BE2C (cell line): ENCODE results near the gene IL6R.

Experiments
- DNase-seq: peaks from one replicate; pipeline ENCODE4 v3.0.0-alpha.2; 2020
- H3K27me3 ChIP-seq: fragments of 250-450 bp; sonication (Bioruptor Pico); 2 replicates; pipeline ENCODE4 v1.5.1; 2020; ENCODE audit warnings: mild to moderate bottlenecking
- H3K36me3 ChIP-seq: fragments of 250-450 bp; sonication (Bioruptor Pico); 2 replicates; pipeline ENCODE4 v1.5.1; 2020; ENCODE audit warnings: mild to moderate bottlenecking
- H3K4me1 ChIP-seq: fragments of 250-450 bp; sonication (Bioruptor Pico); 2 replicates; pipeline ENCODE4 v1.5.1; 2020
- H3K4me3 ChIP-seq: 2 replicates; pipeline ENCODE4 v1.5.1; 2011; ENCODE audit warnings: low read depth, low read length
- H3K9me3 ChIP-seq: fragments of 250-450 bp; sonication (Bioruptor Pico); 2 replicates; pipeline ENCODE4 v1.5.1; 2020
- CTCF ChIP-seq: IDR thresholded peaks from 2 replicates; pipeline ENCODE4 v1.5.1; 2012; ENCODE audit warnings: mild to moderate bottlenecking, low read depth, low read length

The IL6R gene

GRCh38 chr1:154434346-154435085 is 29.4 kb downstream of the IL6R start:
- DNase-seq: peak; percentile 29
- no peak for TF ChIP-seq CTCF
- Histone ChIP-seq H3K4me1 (peaks cover 3% of the 10 kb centered on the region), H3K4me3 (no peak overlapping the region), H3K9me3 (no peaks in the 10 kb centered on the region), H3K36me3 (no peaks in the 10 kb centered on the region), H3K27me3 (no peaks in the 10 kb centered on the region)

- no peak for DNase-seq
- peaks cover 2% of the 10 kb centered on the region for H3K4me1 ChIP-seq
- no peaks in the 10 kb centered on the region for H3K27me3 ChIP-seq
- H3K4me3 ChIP-seq: no peak overlapping the region
- H3K9me3 ChIP-seq: no peaks in the 10 kb centered on the region
- H3K36me3 ChIP-seq: no peaks in the 10 kb centered on the region
- no peak for TF ChIP-seq CTCF
Measured at GRCh38 chr1:154435599-154436200, 30.6 kb downstream of the IL6R start.

GRCh38 chr1:154436433-154436832 is 31.3 kb downstream of the IL6R start:
- no peaks in the 10 kb centered on the region for H3K9me3 ChIP-seq
- TF ChIP-seq CTCF: no peak
- H3K36me3 ChIP-seq: no peaks in the 10 kb centered on the region
- H3K27me3 ChIP-seq: no peaks in the 10 kb centered on the region
- H3K4me3 ChIP-seq: no peak overlapping the region
- H3K4me1 ChIP-seq: no peaks in the 10 kb centered on the region; the same call in 1 of the 2 replicates
- no peak for DNase-seq

GRCh38 chr1:154440036-154440804 is 35.1 kb downstream of the IL6R start:
- Histone ChIP-seq H3K36me3 (no peaks in the 10 kb centered on the region), H3K4me3 (no peak overlapping the region), H3K27me3 (no peaks in the 10 kb centered on the region), H3K4me1 (no peaks in the 10 kb centered on the region), H3K9me3 (no peaks in the 10 kb centered on the region)
- TF ChIP-seq CTCF: no peak
- DNase-seq: no peak

GRCh38 chr1:154441241-154441888 is 36.2 kb downstream of the IL6R start:
- H3K27me3 ChIP-seq: no peaks in the 10 kb centered on the region
- no peaks in the 10 kb centered on the region for H3K36me3 ChIP-seq
- no peak for DNase-seq
- no peaks in the 10 kb centered on the region for H3K4me1 ChIP-seq
- H3K4me3 ChIP-seq: no peak overlapping the region
- TF ChIP-seq CTCF: no peak
- H3K9me3 ChIP-seq: no peaks in the 10 kb centered on the region
